ENCODE results near the gene UPK1B. TPM values are rescaled to one million over a fixed set of nuclear protein-coding genes. Genes with fewer than 3 reads are reported as not detected.

Gene UPK1B
- total and polyA plus RNA-seq, 4 donors: 0.08 to 0.23 (median 0.14) TPM

GRCh38 chr3:119147494-119147893 is 25.9 kb upstream of the UPK1B start (continued):
- TF ChIP-seq, protein P1, sequence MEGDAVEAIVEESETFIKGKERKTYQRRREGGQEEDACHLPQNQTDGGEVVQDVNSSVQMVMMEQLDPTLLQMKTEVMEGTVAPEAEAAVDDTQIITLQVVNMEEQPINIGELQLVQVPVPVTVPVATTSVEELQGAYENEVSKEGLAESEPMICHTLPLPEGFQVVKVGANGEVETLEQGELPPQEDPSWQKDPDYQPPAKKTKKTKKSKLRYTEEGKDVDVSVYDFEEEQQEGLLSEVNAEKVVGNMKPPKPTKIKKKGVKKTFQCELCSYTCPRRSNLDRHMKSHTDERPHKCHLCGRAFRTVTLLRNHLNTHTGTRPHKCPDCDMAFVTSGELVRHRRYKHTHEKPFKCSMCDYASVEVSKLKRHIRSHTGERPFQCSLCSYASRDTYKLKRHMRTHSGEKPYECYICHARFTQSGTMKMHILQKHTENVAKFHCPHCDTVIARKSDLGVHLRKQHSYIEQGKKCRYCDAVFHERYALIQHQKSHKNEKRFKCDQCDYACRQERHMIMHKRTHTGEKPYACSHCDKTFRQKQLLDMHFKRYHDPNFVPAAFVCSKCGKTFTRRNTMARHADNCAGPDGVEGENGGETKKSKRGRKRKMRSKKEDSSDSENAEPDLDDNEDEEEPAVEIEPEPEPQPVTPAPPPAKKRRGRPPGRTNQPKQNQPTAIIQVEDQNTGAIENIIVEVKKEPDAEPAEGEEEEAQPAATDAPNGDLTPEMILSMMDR (IDR thresholded peaks at IDR 0.05; ENCODE audit: low read depth, low read length, missing input control): no peak
- no peak for TF ChIP-seq RAD21 (IDR thresholded peaks at IDR 0.05)
- TF ChIP-seq YY1 (IDR thresholded peaks at IDR 0.05): no peak
- TF ChIP-seq HNF4G (IDR thresholded peaks at IDR 0.05): no peak

DNA sequence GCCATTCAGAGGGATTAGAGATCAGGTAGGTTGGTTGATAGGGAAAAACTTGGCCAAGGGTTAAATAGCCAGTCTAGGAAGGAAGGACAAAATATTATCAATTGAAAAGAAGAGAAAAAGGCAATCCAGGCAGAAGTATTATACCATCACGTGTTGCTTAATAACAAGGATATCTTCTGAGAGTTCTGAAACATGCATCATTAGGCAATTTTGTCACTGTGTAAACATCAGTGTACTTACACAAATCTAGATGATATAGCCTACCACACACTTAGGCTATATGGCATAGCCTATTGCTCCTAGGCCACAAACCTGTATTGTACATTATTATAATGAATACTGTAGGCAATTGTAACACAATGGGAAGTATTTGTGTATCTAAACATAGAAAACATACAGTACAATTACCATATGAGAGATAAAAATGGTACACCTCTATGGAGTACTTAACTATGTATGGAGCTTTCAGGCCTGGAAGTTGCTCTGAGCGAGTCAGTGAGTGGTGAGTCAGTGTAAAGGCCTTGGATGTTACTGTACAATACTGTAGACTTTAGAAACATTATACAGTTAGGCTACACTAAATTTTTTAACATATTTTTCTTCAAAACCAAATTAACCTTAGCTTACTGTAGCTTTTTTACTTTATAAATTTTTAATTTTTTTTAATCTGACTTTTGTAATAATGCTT is 24.8 kb upstream of the UPK1B start:
- no peaks in the 10 kb centered on the region for H3K36me3 ChIP-seq (ENCODE audit: control insufficient read depth in 4 of 4, insufficient read depth in 3 of 4, low read depth in 1 of 4, low read length in 3 of 4)
- WGBS: 94% methylated on average over 2 of the region's 2 CpGs
- no peak for DNase-seq (ENCODE audit: low spot score)
- H3K4me3 ChIP-seq (ENCODE audit: low read depth in 1 of 3, low read length in 3 of 3): no peak overlapping the region
- H3K27ac ChIP-seq (ENCODE audit: low read depth in 1 of 2, low read length in 2 of 2): no peak overlapping the region
- no peaks in the 10 kb centered on the region for H3K27me3 ChIP-seq (ENCODE audit: control insufficient read depth in 4 of 4, insufficient read depth in 4 of 4, low read length in 3 of 4)
- H3K9ac ChIP-seq (ENCODE audit: low read depth in 1 of 2, low read length in 2 of 2): no peak overlapping the region
- TF ChIP-seq FOXA1 (IDR thresholded peaks at IDR 0.05) (no peak), RXRA (IDR thresholded peaks at IDR 0.05) (no peak), RAD21 (IDR thresholded peaks at IDR 0.05) (no peak), JUND (IDR thresholded peaks at IDR 0.05) (no peak), GABPA (IDR thresholded peaks at IDR 0.05 in 1 of 2, conservative IDR thresholded peaks at IDR 0.05 in 1 of 2) (no peak), ATF3 (IDR thresholded peaks at IDR 0.05) (no peak), HNF4G (IDR thresholded peaks at IDR 0.05) (no peak), EGR1 (IDR thresholded peaks at IDR 0.05; ENCODE audit: low read depth in 2 of 2) (no peak), FOXA2 (IDR thresholded peaks at IDR 0.05) (no peak), NR2F2 (IDR thresholded peaks at IDR 0.05) (no peak), YY1 (IDR thresholded peaks at IDR 0.05) (no peak), HNF4A (conservative IDR thresholded peaks at IDR 0.05) (no peak), REST (IDR thresholded peaks at IDR 0.05) (no peak), SP1 (IDR thresholded peaks at IDR 0.05) (no peak)
- TF ChIP-seq, protein P1 (IDR thresholded peaks at IDR 0.05; ENCODE audit: low read depth, low read length, missing input control): no peak
- TF ChIP-seq, protein P2, sequence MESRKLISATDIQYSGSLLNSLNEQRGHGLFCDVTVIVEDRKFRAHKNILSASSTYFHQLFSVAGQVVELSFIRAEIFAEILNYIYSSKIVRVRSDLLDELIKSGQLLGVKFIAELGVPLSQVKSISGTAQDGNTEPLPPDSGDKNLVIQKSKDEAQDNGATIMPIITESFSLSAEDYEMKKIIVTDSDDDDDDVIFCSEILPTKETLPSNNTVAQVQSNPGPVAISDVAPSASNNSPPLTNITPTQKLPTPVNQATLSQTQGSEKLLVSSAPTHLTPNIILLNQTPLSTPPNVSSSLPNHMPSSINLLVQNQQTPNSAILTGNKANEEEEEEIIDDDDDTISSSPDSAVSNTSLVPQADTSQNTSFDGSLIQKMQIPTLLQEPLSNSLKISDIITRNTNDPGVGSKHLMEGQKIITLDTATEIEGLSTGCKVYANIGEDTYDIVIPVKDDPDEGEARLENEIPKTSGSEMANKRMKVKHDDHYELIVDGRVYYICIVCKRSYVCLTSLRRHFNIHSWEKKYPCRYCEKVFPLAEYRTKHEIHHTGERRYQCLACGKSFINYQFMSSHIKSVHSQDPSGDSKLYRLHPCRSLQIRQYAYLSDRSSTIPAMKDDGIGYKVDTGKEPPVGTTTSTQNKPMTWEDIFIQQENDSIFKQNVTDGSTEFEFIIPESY (IDR thresholded peaks at IDR 0.05): no peak
- TF ChIP-seq, protein P3, sequence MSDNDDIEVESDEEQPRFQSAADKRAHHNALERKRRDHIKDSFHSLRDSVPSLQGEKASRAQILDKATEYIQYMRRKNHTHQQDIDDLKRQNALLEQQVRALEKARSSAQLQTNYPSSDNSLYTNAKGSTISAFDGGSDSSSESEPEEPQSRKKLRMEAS (IDR thresholded peaks at IDR 0.05): no peak
- H3K4me1 ChIP-seq (ENCODE audit: control insufficient read depth in 4 of 4, insufficient read depth in 4 of 4, low read length in 3 of 4): no peaks in the 10 kb centered on the region
- H3K9me3 ChIP-seq (ENCODE audit: control insufficient read depth in 4 of 4, low read length in 3 of 4): no peaks in the 10 kb centered on the region
